Ovary (tissue), 3 donors: ENCODE measurements around the gene NCF4.

Experiments used
- CTCF ChIP-seq, 3 donors: fragments of 450-650 bp in 2 of 3; fragments of 200-600 bp in 1 of 3; IDR thresholded peaks; one replicate each; pipeline versions ENCODE4 v1.5.1 to v1.8.0; 2016 to 2022; ENCODE audit warnings: antibody characterized with exemption in 3 of 3, mild to moderate bottlenecking in 1 of 3
- EP300 ChIP-seq: sonication (generic); formaldehyde crosslinking; IDR thresholded peaks from one replicate; pipeline ENCODE4 v1.6.1; 2017; ENCODE audit warnings: antibody characterized with exemption
- POLR2A ChIP-seq: fragments of 450-650 bp; IDR thresholded peaks from one replicate; pipeline ENCODE4 v1.6.1; 2017; ENCODE audit warnings: antibody characterized with exemption, mild to moderate bottlenecking, moderate library complexity
- donor health status: DM: no; HTN: no; CAD: no.

GRCh38 chr22:36921309-36922104 lies 60.7 kb downstream of the NCF4 start:
- TF ChIP-seq CTCF (IDR thresholded peaks at IDR 0.05), result no peak
- no peak for TF ChIP-seq EP300
- no peak for TF ChIP-seq POLR2A
